Inflammatory macrophage treated with lipopolysaccharide for 1 hour (primary cell): ENCODE results near the gene C13orf42.
A peak's percentile ranks its signal among the peaks of the same experiment; 100 is the strongest.
"Not testable (repeated sequence)": the region's sequence is repeated elsewhere in the genome, so short reads cannot be mapped to it uniquely, and the experiment has no call there.

Source experiments
- DNase-seq, 2 donors: peaks; one replicate each; pipeline ENCODE4 v3.0.0-alpha.2; 2020 to 2022

Gene C13orf42

DNA sequence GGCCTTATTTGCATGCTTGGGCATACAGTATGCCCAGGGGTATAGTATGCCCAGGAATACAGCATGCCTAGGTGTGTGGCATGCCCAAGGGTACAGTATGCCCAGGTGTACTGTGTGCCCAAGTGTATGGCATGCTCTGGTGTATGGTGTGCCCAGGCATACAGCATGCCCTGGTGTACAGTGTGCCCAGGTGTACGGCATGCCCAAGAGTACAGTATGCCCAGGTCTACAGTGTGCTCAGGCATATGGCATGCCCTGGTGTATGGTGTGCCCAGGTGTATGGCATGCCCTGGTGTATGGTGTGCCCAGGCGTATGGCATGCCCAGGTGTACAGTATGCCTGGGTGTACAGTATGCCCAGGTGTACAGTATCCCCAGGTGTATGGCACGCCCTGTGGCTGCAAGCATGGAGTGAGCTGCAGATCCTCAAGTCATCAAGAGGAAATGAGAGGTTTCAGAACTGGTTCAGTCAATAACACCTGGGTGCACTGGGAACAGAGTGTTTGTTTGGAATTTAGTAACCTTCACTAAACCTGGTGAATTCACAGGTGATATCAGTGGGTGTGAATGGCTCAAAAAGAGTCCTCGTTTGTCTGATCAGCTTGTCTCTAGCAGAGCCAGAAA is 7.8 kb upstream of the C13orf42 start:
- no peak for DNase-seq

DNA sequence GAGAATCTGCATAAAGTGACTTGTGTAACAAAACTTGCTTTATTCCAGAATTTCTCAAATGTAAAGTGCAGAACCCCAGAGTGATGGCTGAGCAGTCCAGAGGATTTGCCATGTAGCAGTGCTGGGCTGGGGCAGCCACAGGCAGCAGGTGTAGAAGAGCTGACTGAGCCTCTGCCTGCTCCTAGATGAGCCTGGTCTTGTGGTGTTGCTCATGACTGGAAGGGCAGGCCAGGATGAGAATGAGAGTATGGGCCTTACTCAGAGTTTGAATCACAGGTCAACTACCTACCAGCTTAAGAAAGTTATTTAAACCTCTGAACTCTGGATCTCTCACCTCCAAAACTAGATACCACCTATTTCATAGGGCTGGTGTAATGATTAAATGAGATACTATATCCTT is 2.9 kb upstream of the C13orf42 start:
- no peak for DNase-seq

DNA sequence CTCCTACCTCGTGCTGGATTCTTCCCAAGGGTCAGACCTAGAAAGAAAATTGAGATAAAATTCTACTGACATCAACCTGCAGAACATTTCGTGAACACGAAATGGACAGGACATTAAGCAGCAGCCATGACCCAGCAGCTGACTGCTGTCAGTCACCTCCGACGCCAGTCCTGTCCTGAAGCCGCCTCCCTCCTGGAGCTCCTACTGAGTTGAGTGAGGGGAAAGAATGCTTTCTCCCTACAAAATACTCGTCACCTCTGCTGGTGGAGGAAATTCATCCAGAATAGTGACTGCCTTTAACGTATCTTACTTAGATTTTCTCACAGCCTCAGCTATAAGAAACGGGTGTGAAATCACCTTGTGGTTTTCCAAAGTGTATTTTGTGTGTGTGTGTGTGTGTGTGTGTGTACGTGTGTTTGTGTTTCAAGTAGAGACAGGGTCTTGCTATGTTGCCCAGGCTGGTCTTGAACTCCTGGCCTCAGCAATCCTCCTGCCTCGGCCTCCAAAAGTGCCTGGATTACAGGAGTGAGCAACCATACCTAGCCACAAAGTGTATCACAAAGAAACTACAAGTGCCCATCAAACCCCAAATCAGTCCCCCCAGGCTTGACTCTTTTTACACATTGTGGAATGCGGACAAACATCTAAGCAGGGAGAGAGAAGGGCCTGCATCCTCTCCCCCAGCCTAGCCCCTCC is 2.3 kb upstream of the C13orf42 start:
- DNase-seq, result no peak

DNA sequence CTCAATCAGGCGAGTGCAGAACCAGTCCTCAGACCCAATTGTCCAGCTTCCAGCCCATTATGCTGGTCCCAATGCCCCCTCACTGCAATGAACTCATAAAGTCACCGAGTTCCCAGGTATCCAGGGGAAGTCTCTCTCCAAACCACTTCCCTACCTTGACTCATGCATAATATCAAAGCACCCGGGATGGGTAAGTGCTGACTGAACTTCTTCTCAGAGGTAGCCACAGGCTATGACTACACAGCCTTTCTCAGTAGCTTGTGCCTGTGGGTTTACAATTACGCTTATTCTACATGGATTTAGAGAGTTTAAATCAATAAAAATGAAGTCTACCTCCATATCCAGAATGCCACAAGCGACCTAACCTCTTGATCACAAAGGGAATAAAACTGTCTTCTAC is 1.7 kb upstream of the C13orf42 start:
- no peak for DNase-seq

DNA sequence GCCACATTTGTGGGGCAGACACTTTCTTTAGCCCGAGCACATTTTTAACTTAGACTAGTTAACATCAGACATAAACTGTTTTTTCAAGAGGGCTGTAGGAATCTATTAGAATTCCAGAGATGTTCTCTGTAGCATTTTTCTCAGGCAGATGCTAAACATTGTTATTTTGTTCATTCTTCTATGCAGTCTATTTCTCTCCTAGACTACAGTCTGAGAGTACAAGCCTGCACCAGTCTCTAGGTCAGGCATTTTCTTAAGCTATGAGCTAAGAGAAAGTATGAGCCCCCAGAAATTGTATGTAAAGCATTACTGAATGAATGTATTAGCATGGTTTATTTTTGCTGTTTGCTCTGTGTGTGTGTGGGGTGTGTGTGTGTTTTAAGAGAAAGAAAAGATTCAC is 923 bp upstream of the C13orf42 start:
- DNase-seq, result no peak

DNA sequence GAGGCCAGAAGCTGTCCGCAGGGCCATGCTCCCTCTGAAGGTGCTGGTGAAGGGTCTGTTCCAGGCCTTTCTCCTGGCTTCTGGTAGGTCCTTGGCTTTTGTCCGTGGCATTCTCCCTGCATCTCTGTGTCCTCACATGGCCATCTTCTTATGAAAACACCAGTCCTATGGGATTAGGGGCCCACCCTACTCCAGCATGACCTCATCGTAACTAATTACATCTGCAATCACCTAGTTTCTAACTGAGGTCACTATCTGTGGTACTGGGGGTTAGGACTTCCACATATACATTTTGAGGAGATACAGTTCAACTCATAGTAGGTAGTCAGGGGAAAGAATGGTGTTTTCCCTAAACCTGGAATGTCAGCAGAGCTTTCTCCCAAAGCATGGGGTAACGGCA is 3.1 kb downstream of the C13orf42 start:
- DNase-seq, result no peak

DNA sequence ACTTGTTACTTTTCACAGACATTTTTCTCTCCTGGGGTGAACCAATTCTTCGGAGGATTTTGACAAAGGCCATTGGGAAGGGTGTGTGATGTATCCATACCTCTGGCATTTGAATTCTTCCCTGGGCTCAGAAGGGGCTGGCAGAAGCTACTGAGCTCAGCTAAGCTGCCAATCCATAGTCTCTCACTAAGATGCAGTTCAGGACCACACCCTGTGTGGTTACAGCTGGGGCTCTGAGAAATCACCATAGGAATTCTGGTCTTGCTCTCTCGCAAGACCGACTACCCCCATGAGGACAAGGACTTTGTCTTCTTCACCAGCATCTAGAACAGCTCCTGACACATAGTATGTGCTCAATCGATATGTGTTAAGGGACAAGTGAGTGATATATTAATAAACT is 6.0 kb downstream of the C13orf42 start:
- no peak for DNase-seq

DNA sequence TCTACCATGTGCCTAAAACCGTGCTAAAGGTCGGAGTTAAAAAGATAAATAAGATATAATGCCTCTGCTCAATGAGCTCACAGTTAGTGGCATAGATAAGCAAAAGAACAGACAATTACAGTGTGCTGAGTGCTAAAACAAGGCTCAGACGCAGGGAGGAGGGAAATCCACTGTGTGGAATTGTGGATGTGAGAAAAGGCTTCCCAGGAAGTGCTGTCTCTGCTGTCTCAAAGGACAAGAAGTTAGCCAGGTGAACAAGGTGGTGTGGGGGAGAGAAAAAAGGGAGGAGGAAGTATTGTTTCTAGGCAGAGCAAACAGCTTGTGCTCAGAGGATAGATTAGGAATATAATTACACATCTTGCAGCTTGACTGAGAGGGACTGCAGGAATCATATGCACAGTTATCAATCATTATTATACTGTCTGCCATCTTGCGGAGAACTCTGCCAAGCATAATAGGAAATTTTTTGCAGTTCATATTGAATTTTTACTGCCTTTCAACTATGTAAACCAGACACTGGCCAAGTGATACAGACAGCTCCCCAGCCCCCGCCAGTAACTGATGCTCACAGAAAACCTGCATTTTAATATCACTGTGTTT is 9.3 kb downstream of the C13orf42 start:
- no peak for DNase-seq

DNA sequence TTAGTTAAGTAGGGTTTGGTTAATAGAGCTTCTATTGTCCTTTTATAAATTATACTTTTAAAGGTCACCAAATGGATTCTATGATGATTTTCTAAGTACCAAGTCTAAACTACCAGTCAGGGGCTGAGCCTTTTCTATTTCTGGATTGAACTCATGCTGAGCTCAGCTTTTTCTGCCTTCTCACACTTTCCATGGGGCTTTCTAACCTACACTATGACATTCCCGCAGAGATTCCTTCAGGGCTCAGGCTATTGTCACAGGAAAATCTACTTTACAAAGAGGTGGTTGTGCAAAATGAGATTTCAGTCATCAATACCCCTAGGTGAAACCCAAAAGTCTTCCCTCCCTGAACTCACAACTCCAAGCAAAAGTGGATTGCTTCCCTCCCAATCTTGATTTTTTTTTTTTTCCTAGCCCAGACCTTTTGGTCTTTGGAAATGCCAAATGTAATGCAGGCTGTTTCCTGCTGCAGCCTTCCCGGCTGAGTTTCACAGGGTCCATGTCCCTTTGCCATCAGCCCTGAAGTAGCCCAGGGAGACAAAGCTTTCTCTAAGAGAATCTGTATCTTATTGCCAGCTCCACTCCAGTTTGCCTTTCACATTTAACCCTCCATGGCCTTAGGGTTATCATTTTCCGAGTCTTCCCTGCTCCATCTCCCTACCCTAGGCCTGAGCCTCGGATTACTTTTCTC is 13.6 kb downstream of the C13orf42 start:
- DNase-seq, result no peak

DNA sequence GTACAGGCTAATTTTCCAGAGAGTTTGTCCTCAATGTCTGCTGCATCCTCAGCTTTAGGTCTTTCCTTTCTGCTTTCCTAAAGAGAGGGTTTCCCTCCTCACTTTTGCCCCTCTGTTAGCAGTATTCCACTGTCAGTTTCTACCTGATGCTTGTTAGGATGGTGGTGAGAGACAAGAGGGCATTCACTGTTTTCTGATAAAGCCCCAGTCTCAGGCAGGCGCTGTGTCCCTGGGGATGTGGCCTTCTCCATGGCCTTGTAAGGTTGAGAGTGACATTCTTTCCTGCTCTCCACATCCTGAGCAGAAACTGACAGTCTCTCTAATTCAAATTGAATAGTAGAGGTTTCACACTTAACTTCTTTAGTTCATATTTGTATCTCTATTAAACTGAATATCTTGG is 14.9 kb downstream of the C13orf42 start:
- no peak for DNase-seq

DNA sequence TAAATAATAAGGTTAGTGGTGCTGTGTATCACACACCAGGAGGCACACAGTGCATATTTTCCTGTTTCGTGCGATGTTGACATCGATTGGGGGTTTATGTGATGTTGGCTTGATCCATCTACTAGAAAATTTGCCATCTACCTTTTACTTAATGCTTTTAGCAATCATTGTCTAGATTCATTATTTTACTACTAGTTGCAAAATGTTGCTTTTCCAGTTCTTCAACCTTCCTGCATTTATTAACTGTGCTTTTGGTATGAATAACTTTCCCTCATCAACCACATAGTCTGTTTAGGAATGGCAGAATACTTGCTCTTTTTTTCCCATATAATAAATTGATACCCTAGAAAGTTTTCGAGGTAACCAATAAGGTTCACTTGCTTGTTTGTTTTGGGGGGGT is 17.5 kb downstream of the C13orf42 start:
- no peak for DNase-seq

DNA sequence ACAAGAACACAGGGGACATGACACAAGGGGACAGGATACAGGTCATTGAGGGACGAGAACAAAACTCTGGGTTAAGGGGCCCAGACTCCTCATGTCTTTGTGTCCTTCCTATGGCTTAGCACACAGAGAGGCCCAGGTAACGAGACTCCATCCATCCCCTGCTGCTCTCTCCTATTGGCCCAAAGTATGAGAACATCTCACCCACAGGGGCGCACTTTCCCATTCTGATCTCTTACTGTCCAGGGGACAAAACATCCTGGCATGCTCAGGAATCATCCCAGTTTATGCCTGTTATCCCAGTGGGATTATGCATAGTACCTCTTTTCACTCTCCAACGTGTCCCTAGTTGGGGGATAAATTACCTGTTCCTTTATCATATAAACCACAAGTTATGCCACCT is 19.2 kb downstream of the C13orf42 start:
- DNase-seq, result no peak

DNA sequence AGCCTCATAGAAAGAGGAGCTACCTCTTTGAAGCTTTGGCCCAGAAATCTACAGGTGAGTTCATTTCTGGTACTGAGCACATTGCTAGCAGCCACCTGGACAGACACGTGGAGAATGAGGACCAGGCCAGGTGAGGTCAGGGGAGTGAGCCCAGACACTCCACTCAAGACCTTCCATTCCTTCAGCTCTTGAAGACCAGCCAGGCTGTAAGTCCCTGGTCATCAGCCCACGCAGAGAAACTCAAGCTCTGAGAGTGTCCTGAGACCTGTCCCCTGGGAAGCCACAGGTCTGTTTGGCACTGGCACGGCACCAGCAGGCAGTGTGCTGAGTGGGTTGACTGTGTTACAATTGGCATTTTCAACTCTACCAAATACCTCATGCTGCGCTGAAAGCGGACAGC is 27.4 kb downstream of the C13orf42 start:
- no peak for DNase-seq

DNA sequence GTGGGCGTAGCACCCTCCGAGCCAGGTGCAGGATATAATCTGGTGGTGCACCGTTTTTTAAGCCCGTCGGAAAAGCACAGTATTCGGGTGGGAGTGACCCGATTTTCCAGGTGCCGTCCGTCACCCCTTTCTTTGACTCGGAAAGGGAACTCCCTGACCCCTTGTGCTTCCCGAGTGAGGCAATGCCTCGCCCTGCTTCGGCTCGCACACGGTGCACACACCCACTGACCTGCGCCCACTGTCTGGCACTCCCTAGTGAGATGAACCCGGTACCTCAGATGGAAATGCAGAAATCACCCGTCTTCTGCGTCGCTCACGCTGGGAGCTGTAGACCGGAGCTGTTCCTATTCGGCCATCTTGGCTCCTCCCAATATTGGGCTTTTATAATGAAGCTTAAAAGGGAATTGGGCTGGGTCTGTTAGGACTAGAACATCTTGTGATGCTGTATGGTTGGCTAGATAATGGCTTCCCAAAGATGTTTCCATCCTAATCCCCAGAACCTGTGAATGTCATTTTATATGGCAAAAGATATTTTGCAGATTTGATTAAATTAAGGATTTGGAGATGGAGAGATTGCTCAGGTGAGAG is 30.5 kb downstream of the C13orf42 start:
- DNase-seq, result not testable (repeated sequence)

DNA sequence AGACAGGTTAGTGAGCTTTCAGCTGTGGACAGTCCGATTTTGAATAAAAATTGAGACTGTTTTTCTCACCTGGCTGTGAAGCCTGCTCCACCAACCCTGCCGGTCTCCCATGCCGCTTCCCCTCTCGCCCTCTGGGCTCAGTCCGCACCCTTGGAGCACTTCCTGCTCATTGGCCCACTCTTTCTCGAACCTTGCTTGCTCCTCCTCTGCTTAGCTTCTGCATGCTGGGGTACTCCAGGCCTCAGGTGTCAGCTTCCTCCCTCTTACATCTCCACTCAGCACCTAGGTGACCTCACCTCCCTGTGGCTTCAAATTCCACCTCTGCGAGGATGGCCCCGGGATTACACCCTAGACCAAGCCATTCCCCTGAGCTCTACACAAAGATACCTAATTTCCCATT is 39.6 kb downstream of the C13orf42 start:
- no peak for DNase-seq

DNA sequence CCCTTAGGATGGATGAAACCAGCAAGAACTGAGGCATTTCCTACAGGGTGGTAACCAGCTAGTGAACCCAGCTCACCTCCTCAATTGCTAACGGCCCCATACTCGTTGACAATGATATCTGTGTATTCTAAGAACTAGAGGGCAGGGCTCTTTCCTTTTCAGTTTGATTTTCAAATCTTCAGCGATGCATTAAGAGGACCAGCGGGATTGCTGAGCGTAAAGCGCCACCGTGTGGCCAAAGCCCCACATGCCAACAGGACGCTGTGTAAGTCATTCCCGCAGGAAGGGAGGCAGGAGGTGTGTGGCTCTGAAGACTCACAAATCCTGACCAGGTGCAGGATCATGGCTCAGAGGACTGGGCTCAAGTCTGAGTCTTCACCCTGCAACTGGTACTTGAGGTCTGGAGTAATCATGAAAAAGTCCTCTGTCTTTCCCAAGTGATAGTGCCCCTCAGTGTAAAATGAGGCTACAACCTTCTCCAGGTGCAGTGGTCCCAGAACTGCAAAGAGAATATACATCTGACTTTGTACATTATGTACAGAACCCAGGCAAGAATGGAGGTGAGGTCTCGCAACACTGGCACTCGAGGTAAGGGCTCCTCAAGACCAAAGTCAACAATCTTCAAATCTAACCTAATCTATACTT is 40.9 kb downstream of the C13orf42 start:
- DNase-seq, result peak; percentile 58 to 95

DNA sequence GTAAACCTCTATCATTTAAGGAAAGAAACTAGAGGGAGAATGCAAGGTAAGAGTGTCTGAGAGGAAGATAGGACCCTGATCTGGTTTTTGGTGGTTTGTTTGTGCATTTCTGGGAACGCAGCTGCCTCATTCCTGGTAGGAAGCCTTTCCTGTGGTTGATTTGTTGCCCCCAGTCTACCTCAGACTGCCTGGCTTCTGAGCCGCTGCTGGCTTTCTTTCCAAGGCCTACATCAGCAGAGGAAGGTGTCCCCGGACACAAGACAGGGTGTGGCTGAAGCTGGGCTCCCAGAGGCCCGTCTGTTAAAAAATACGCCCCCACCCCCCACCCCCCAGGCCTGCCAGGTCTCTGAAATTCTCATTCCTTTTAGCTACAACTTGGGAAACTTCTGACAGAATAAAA is 42.6 kb downstream of the C13orf42 start:
- DNase-seq, result no peak

DNA sequence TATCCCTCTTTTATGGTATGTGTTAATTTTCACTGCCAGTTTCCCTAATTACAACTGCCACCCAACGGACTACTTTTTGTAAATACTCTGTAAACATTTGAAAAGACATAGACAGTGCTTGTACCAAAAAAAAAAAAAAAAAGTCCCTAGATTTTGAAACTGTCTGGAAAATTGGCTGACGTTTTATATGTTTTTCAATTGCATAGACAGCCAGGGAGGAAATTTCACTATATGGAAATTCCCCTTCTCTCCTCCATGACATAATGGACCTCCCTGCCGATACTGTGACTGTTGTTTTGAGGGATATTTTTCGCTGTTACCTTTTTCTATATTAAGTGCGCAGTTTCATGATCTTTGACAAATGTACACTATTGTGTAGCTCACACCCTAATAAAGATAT is 43.4 kb downstream of the C13orf42 start:
- DNase-seq, result peak; percentile 74 to 80

DNA sequence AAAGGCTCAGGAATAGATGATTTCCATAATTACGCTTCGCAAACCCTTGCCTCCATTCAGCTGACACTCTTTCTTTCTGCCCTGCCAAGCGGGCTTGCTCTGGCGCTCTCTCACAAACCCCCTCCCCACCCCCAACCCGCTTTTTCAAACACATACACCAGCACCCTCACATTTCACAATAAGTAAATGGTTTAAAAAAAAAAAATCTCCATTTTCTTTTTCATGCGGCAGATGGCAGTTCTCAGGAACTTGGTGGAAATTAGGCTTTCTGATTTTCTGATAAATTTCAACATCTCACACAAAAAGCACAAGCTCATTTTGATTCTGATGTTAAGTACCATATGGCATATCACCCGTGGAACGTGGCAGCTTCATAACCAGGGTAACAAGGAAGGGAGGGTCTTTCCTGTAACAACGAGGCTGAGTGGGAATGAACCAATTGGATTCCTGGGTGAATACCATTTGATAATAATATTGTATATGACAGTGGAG is 43.8 kb downstream of the C13orf42 start:
- no peak for DNase-seq

DNA sequence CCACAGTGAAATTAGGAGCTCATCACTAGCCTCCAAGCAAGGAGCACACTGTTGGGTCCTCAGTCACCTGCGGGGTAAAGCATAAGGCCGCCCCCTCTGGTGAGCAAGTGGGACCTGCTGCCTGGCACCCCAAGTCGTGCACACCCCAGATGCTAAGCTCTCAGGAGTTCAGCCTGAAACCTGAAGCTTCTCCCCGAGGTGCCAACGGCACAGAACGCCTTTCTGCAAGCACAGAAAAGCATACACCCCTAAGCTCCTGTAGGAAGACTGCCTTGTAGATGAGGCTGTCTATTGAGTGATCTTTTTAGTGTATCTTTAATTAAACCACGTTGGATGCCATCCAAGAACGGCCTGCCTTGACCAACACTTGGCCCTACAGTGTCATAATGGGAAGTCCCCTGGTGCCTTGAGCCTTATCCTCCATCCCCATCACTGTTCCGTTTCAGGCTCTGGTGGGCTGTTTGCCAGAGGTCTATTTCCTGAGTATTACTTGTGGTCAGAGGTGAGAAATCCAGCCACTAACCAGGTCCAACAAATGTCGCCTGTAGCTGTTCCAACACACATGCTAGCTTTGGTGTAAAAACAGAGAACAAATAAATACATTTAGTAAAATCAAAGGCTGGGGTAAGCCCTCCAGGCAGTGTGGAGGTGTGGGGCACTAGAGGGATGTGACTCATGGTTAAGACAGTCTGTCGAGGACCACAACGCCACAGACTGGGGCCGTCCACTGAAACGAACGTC is 44.8 kb downstream of the C13orf42 start:
- peak; percentile 48 to 67 for DNase-seq

DNA sequence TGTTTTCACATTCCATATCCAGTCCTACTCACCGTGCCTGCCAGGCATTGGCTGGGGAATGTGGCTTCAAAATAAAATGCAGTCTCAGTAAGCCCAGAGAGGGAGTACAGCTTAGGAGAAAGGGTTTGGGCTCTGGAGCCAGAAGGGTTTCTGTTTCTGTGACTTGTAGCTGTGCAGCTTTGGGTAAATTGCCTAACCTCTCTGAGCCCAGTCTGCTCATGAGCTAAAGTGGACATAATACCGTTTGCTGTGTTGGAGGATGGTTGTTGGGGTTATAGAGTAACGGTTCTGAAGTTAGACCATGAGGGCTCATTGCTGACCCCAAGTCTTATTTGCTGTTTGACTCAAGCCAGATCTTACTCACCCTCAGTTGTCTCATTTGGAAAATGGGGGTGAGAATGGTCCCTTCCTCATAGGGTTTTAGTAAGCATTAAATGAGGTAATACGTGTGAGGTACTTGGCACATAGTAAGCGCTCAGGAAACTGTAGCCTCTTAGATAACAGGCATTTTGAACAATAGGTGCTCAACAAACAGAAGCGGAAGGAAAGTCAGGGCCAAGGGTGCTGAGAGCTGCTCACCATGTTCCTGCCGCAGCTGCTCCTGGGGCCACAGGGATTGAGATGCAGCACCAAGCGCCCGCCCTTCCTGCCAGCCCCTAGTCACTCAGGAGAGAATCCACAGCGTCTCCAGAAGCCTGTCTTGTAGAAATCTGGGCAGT is 45.5 kb downstream of the C13orf42 start:
- DNase-seq, result no peak
